ENCODE measurements around the gene UCK2.

Gene UCK2

GRCh38 chr1:165842023-165842670, 14.7 kb downstream of the UCK2 start:
- TF ChIP-seq REST (IDR thresholded peaks at IDR 0.05; ENCODE audit: low read depth): no peak
- TF ChIP-seq CREB1 (IDR thresholded peaks at IDR 0.05; ENCODE audit: low read depth): no peak
- no peak for TF ChIP-seq RAD21 (IDR thresholded peaks at IDR 0.05; ENCODE audit: low read depth)
- TF ChIP-seq TCF12 (IDR thresholded peaks at IDR 0.05; ENCODE audit: low read depth): no peak
- TF ChIP-seq NFIC (IDR thresholded peaks at IDR 0.05): no peak
- no peak for TF ChIP-seq TEAD4 (IDR thresholded peaks at IDR 0.05)
- no peak for TF ChIP-seq MAX (IDR thresholded peaks at IDR 0.05)
- no peak for TF ChIP-seq FOXM1 (IDR thresholded peaks at IDR 0.05; ENCODE audit: borderline replicate concordance, low read depth)
- no peak for TF ChIP-seq ZBTB7A (IDR thresholded peaks at IDR 0.05; ENCODE audit: low read depth)
- no peak for TF ChIP-seq TAF1 (IDR thresholded peaks at IDR 0.05; ENCODE audit: low read depth)
- no peak for TF ChIP-seq CEBPB (IDR thresholded peaks at IDR 0.05)
- no peak for TF ChIP-seq EGR1 (IDR thresholded peaks at IDR 0.05)
- TF ChIP-seq YY1 (IDR thresholded peaks at IDR 0.05; ENCODE audit: low read depth): no peak
- no peak for TF ChIP-seq USF1 (IDR thresholded peaks at IDR 0.05)

- TF ChIP-seq TAF1 (IDR thresholded peaks at IDR 0.05; ENCODE audit: low read depth) (no peak), RAD21 (IDR thresholded peaks at IDR 0.05; ENCODE audit: low read depth) (no peak), TCF12 (IDR thresholded peaks at IDR 0.05; ENCODE audit: low read depth) (no peak), NFIC (IDR thresholded peaks at IDR 0.05) (no peak), EGR1 (IDR thresholded peaks at IDR 0.05) (no peak), USF1 (IDR thresholded peaks at IDR 0.05) (no peak), CREB1 (IDR thresholded peaks at IDR 0.05; ENCODE audit: low read depth) (no peak), YY1 (IDR thresholded peaks at IDR 0.05; ENCODE audit: low read depth) (no peak), MAX (IDR thresholded peaks at IDR 0.05) (no peak), EP300 (IDR thresholded peaks at IDR 0.05; ENCODE audit: borderline replicate concordance) (no peak), CEBPB (IDR thresholded peaks at IDR 0.05) (no peak)
Measured at GRCh38 chr1:165842671-165843129, 15.3 kb downstream of the UCK2 start.

- TF ChIP-seq RAD21 (IDR thresholded peaks at IDR 0.05; ENCODE audit: low read depth) (no peak), TAF1 (IDR thresholded peaks at IDR 0.05; ENCODE audit: low read depth) (no peak), CREB1 (IDR thresholded peaks at IDR 0.05; ENCODE audit: low read depth) (no peak), YY1 (IDR thresholded peaks at IDR 0.05; ENCODE audit: low read depth) (no peak), EP300 (IDR thresholded peaks at IDR 0.05; ENCODE audit: borderline replicate concordance) (no peak), ZBTB7A (IDR thresholded peaks at IDR 0.05; ENCODE audit: low read depth) (no peak), CEBPB (IDR thresholded peaks at IDR 0.05) (no peak)
Measured at GRCh38 chr1:165843304-165843703, 15.9 kb downstream of the UCK2 start.

DNA sequence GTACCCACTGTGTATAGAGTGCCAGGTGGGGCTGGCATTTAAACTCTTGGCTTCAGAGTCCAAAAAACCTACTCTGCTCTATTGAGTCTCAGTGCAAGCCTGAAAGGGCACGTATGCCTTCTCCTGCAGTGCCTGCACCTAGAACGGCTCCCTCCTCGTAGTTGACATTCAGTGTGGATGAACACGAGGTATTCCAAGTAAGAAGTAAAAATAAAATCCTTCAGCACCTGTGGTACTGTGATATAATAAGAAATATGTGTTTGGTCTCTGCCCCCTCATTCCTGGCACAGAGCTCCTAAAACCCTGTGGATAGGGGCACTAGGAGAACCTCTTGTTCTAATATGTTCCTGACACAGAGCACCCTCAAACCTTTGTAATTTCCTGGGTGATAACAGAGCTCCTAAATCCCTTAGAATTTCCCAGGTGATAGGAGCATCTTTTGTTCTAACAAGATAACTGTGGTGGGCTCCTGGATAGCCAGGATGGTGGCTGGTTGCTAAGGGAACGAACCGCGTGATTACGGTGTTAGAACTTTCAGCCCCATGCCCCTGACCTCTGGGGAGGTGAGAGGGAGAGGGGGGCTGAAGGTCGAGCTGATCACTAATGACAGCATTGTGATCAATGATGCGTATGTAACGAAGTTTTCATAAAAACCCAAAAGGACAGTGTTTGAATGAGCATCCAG, 16.8 kb downstream of the UCK2 start:
- TF ChIP-seq MAX (IDR thresholded peaks at IDR 0.05): no peak
- no peak for TF ChIP-seq TAF1 (IDR thresholded peaks at IDR 0.05; ENCODE audit: low read depth)
- TF ChIP-seq YY1 (IDR thresholded peaks at IDR 0.05; ENCODE audit: low read depth): no peak
- no peak for TF ChIP-seq RAD21 (IDR thresholded peaks at IDR 0.05; ENCODE audit: low read depth)
- no peak for TF ChIP-seq USF1 (IDR thresholded peaks at IDR 0.05)
- no peak for TF ChIP-seq CREB1 (IDR thresholded peaks at IDR 0.05; ENCODE audit: low read depth)
- TF ChIP-seq EGR1 (IDR thresholded peaks at IDR 0.05): no peak
- TF ChIP-seq TEAD4 (IDR thresholded peaks at IDR 0.05): no peak
- TF ChIP-seq ZBTB7A (IDR thresholded peaks at IDR 0.05; ENCODE audit: low read depth): no peak
- no peak for TF ChIP-seq FOXM1 (IDR thresholded peaks at IDR 0.05; ENCODE audit: borderline replicate concordance, low read depth)
- TF ChIP-seq NFIC (IDR thresholded peaks at IDR 0.05): no peak
- TF ChIP-seq EP300 (IDR thresholded peaks at IDR 0.05; ENCODE audit: borderline replicate concordance): no peak
- TF ChIP-seq TCF12 (IDR thresholded peaks at IDR 0.05; ENCODE audit: low read depth): no peak
- TF ChIP-seq REST (IDR thresholded peaks at IDR 0.05; ENCODE audit: low read depth): no peak
- TF ChIP-seq CEBPB (IDR thresholded peaks at IDR 0.05): no peak
